Bronchial epithelial cell (primary cell): ENCODE data around the gene NENF. TPM values are rescaled to one million over a fixed set of nuclear protein-coding genes. Genes with fewer than 3 reads are reported as not detected.

Source experiments
- DNase-seq: peaks from one replicate; pipeline ENCODE4 v3.0.0-alpha.2; 2010; ENCODE audit warnings: low read depth
- FAIRE-seq: peaks from 2 replicates; lab custom pipeline; 2011; peaks lifted over from hg19 to GRCh38; lab: Jason Lieb, UNC
- H3K27me3 ChIP-seq: 2 replicates; pipeline ENCODE4 v1.5.1; 2011; ENCODE audit warnings: low read length; ENCODE audit not compliant: control insufficient read depth, insufficient read depth
- H3K36me3 ChIP-seq: 2 replicates; pipeline ENCODE4 v1.5.1; 2011; ENCODE audit warnings: low read length; ENCODE audit not compliant: control insufficient read depth, insufficient read depth
- H3K4me3 ChIP-seq: 2 replicates; pipeline ENCODE4 v1.5.1; 2011; ENCODE audit warnings: mild to moderate bottlenecking, low read depth, low read length, control low read depth
- total RNA-seq: library from RNA; depleted of rRNA; stranded (reverse); fragments of >200 nt; gene quantifications from 2 replicates; pipeline ENCODE4 v1.2.1, GENCODE V29; 2014
- TF ChIP-seq, protein P1 (sequence below): IDR thresholded peaks from 2 replicates; pipeline ENCODE4 v1.5.1; 2011; ENCODE audit warnings: mild to moderate bottlenecking, moderate library complexity, low read length, control low read depth, inconsistent platforms; ENCODE audit not compliant: insufficient read depth, severe bottlenecking

NENF gene
- total RNA-seq, 1 donor from 2014 or later, result 50.5 TPM

DNA sequence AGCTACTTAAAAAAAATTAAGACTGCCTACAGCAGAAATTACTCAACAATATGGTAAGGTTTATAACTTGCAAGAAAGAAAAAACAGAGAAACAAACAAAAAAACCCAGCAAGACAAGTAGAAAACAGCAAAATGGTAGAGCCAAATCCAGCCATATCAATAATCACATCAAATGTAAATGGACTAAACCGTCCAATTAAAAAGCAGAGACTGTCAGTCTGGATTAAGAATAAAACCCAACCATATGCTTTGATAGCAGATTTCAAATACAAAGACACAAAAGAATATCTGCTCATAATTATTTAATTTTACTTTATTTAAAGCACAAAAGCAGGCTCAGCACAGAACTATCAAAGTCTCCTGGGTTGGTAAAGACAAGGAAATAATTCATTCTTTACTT, 35.5 kb upstream of the NENF start:
- no peaks in the 10 kb centered on the region for H3K27me3 ChIP-seq
- DNase-seq, result no peak
- no peak overlapping the region for H3K4me3 ChIP-seq
- TF ChIP-seq, protein P1, sequence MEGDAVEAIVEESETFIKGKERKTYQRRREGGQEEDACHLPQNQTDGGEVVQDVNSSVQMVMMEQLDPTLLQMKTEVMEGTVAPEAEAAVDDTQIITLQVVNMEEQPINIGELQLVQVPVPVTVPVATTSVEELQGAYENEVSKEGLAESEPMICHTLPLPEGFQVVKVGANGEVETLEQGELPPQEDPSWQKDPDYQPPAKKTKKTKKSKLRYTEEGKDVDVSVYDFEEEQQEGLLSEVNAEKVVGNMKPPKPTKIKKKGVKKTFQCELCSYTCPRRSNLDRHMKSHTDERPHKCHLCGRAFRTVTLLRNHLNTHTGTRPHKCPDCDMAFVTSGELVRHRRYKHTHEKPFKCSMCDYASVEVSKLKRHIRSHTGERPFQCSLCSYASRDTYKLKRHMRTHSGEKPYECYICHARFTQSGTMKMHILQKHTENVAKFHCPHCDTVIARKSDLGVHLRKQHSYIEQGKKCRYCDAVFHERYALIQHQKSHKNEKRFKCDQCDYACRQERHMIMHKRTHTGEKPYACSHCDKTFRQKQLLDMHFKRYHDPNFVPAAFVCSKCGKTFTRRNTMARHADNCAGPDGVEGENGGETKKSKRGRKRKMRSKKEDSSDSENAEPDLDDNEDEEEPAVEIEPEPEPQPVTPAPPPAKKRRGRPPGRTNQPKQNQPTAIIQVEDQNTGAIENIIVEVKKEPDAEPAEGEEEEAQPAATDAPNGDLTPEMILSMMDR, result no peak
- peaks cover 1% of the 10 kb centered on the region for H3K36me3 ChIP-seq
- FAIRE-seq, result no peak

DNA sequence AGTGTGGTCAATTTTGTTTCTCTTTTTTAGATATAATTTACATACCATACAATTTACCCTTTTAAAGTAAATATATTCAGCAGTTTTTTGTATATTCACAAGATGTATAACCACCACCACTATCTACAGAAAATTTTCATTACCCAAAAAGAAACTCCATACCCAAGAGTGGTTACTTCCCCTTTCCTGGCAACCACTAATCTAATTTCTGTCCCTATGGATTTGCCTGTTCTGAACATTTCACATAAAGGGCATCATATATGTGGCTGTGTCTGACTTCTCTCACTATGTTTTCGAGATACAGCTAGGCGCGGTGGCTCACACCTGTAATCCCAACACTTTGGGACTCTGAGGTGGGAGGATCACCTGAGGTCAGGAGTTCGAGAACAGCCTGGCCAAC, 31.7 kb upstream of the NENF start:
- Histone ChIP-seq H3K4me3 (no peak overlapping the region), H3K27me3 (no peaks in the 10 kb centered on the region), H3K36me3 (peaks cover 1% of the 10 kb centered on the region)
- TF ChIP-seq, protein P1, result no peak
- FAIRE-seq, result no peak
- no peak for DNase-seq

- Histone ChIP-seq H3K27me3 (no peaks in the 10 kb centered on the region), H3K4me3 (no peak overlapping the region), H3K36me3 (peaks cover 1% of the 10 kb centered on the region)
- peak; percentile 89 for DNase-seq
- TF ChIP-seq, protein P1, result no peak
- no peak for FAIRE-seq
These were observed 30.7 kb upstream of the NENF start for GRCh38 chr1:212401838-212402582.

- no peak overlapping the region for H3K4me3 ChIP-seq
- TF ChIP-seq, protein P1, result no peak
- FAIRE-seq (no peak), DNase-seq (peak; percentile 53)
- no peaks in the 10 kb centered on the region for H3K36me3 ChIP-seq
- no peaks in the 10 kb centered on the region for H3K27me3 ChIP-seq
These were observed 29.9 kb upstream of the NENF start for GRCh38 chr1:212402666-212403321.

GRCh38 chr1:212410231-212410820, 22.4 kb upstream of the NENF start:
- FAIRE-seq (no peak), DNase-seq (no peak)
- TF ChIP-seq, protein P1, result no peak
- H3K36me3 ChIP-seq, result peaks cover 6% of the 10 kb centered on the region
- no peak overlapping the region for H3K4me3 ChIP-seq
- H3K27me3 ChIP-seq, result no peaks in the 10 kb centered on the region
